Loucy (cell line): ENCODE data around the gene PGM3.

Experiments
- H2AFZ ChIP-seq: fragments of 200-600 bp; sonication (generic); 2 replicates; pipeline ENCODE4 v1.6.0; 2016; ENCODE audit warnings: antibody characterized with exemption, mild to moderate bottlenecking, low read length, moderate library complexity
- H3F3A ChIP-seq: fragments of 200-600 bp; 2 replicates; pipeline ENCODE4 v1.6.0; 2016; ENCODE audit warnings: antibody characterized with exemption, low read depth, mild to moderate bottlenecking
- H3K27me3 ChIP-seq: fragments of 200-600 bp; sonication (generic); 2 replicates; pipeline ENCODE4 v1.6.1; 2014; ENCODE audit warnings: low read length, mild to moderate bottlenecking; ENCODE audit not compliant: insufficient read depth, poor library complexity, severe bottlenecking
- H3K36me3 ChIP-seq: fragments of 200-600 bp; sonication (generic); 2 replicates; pipeline ENCODE4 v1.6.1; 2016; ENCODE audit warnings: low read length; ENCODE audit not compliant: insufficient read depth
- H3K4me1 ChIP-seq: fragments of 200-600 bp; sonication (generic); 2 replicates; pipeline ENCODE4 v1.5.1; 2014; ENCODE audit warnings: low read length, mild to moderate bottlenecking; ENCODE audit not compliant: insufficient read depth, poor library complexity, severe bottlenecking
- H3K4me2 ChIP-seq: fragments of 200-600 bp; sonication (generic); 2 replicates; pipeline ENCODE4 v1.6.0; 2014; ENCODE audit warnings: antibody characterized with exemption, low read length, low read depth, mild to moderate bottlenecking; ENCODE audit not compliant: poor library complexity, severe bottlenecking
- H3K4me3 ChIP-seq: fragments of 200-600 bp; sonication (generic); 2 replicates; pipeline ENCODE4 v1.5.1; 2014; ENCODE audit warnings: low read length, mild to moderate bottlenecking, mixed read lengths; ENCODE audit not compliant: poor library complexity, severe bottlenecking
- H3K79me2 ChIP-seq: fragments of 200-600 bp; sonication (generic); 2 replicates; pipeline ENCODE4 v1.6.1; 2014; ENCODE audit warnings: low read length; ENCODE audit not compliant: insufficient read depth
- H3K9ac ChIP-seq: fragments of 200-600 bp; sonication (generic); 2 replicates; pipeline ENCODE4 v1.6.0; 2014; ENCODE audit warnings: mild to moderate bottlenecking, low read depth, low read length, moderate library complexity; ENCODE audit not compliant: poor library complexity, severe bottlenecking
- H3K9me2 ChIP-seq: fragments of 200-600 bp; sonication (generic); replicated peaks from 2 replicates; pipeline ENCODE4 v1.6.1; 2016; ENCODE audit warnings: low read depth, low read length, mixed read lengths
- H3K9me3 ChIP-seq: fragments of 200-600 bp; sonication (generic); 2 replicates; pipeline ENCODE4 v1.6.1; 2014; ENCODE audit warnings: mild to moderate bottlenecking, antibody characterized with exemption, low read length, low read depth; ENCODE audit not compliant: insufficient read depth
- H4K20me1 ChIP-seq: fragments of 200-600 bp; sonication (generic); 2 replicates; pipeline ENCODE4 v1.6.0; 2014; ENCODE audit warnings: antibody characterized with exemption, low read length, mild to moderate bottlenecking; ENCODE audit not compliant: insufficient read depth, poor library complexity, severe bottlenecking
- EZH2phosphoT487 ChIP-seq: fragments of 200-600 bp; IDR thresholded peaks from 2 replicates; pipeline ENCODE4 v1.6.1; 2018; ENCODE audit warnings: antibody characterized with exemption, mild to moderate bottlenecking, moderate library complexity, borderline replicate concordance
- TF ChIP-seq, protein P1 (sequence below): fragments of 200-600 bp; sonication (generic); conservative IDR thresholded peaks from 2 replicates; pipeline ENCODE4 v1.5.1; 2014; ENCODE audit warnings: mild to moderate bottlenecking, antibody characterized with exemption, low read length

PGM3 gene

DNA sequence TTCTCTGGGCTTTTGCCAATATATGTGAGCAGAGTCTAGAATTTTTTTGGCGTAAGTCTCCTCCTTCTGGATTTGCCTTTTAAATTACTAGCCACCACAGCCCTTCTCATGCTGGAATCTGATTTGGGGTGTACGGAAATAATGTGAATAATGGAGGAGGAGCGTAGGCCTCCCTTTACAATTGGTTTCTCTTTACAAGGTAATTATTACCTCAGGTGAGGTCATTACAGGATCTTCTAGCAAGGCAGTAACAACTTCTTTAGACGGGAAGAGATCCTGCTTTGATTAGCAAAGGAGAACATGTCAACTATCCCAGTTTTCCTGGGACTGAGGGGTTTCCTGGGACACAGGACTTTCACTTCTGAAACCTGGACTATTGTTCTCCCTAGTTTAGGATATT, 9.0 kb upstream of the PGM3 start:
- Histone ChIP-seq H3K9ac (no peak overlapping the region), H4K20me1 (no peaks in the 10 kb centered on the region), H3K27me3 (no peaks in the 10 kb centered on the region), H3K4me2 (no peak overlapping the region), H3K9me3 (no peaks in the 10 kb centered on the region), H3K4me1 (no peaks in the 10 kb centered on the region), H3K36me3 (no peaks in the 10 kb centered on the region), H3K79me2 (no peaks in the 10 kb centered on the region), H3K4me3 (no peak overlapping the region), H2AFZ (no peak overlapping the region), H3K9me2 (no peaks in the 10 kb centered on the region), H3F3A (no peaks in the 10 kb centered on the region)
- TF ChIP-seq, protein P1, sequence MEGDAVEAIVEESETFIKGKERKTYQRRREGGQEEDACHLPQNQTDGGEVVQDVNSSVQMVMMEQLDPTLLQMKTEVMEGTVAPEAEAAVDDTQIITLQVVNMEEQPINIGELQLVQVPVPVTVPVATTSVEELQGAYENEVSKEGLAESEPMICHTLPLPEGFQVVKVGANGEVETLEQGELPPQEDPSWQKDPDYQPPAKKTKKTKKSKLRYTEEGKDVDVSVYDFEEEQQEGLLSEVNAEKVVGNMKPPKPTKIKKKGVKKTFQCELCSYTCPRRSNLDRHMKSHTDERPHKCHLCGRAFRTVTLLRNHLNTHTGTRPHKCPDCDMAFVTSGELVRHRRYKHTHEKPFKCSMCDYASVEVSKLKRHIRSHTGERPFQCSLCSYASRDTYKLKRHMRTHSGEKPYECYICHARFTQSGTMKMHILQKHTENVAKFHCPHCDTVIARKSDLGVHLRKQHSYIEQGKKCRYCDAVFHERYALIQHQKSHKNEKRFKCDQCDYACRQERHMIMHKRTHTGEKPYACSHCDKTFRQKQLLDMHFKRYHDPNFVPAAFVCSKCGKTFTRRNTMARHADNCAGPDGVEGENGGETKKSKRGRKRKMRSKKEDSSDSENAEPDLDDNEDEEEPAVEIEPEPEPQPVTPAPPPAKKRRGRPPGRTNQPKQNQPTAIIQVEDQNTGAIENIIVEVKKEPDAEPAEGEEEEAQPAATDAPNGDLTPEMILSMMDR: no peak
- TF ChIP-seq EZH2phosphoT487: no peak

DNA sequence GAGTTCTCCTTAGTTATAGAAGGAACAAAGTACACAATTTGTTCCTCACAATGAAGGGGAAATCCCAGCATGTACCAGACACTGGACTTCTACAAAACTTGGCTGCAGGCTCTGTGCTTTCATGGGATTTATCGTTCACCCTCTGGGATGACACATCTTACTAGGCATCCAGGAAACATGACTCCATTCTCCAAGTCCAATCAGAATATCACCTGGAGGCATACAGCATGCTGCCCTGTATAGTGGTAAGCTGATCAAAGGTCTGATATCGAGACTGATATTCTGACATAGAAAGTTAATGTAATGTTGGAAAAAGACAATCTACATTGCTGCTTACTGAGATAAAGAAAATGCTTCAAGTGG, 6.8 kb upstream of the PGM3 start:
- H4K20me1 ChIP-seq: no peaks in the 10 kb centered on the region
- no peaks in the 10 kb centered on the region for H3K36me3 ChIP-seq
- H3K79me2 ChIP-seq: no peaks in the 10 kb centered on the region
- no peak overlapping the region for H3K9ac ChIP-seq
- H3K4me3 ChIP-seq: no peak overlapping the region
- H3K9me3 ChIP-seq: no peaks in the 10 kb centered on the region
- H3K4me2 ChIP-seq: no peak overlapping the region
- no peaks in the 10 kb centered on the region for H3F3A ChIP-seq
- H3K4me1 ChIP-seq: peaks cover 3% of the 10 kb centered on the region
- H3K9me2 ChIP-seq: no peaks in the 10 kb centered on the region
- TF ChIP-seq, protein P1: no peak
- no peak for TF ChIP-seq EZH2phosphoT487
- no peak overlapping the region for H2AFZ ChIP-seq
- H3K27me3 ChIP-seq: no peaks in the 10 kb centered on the region

DNA sequence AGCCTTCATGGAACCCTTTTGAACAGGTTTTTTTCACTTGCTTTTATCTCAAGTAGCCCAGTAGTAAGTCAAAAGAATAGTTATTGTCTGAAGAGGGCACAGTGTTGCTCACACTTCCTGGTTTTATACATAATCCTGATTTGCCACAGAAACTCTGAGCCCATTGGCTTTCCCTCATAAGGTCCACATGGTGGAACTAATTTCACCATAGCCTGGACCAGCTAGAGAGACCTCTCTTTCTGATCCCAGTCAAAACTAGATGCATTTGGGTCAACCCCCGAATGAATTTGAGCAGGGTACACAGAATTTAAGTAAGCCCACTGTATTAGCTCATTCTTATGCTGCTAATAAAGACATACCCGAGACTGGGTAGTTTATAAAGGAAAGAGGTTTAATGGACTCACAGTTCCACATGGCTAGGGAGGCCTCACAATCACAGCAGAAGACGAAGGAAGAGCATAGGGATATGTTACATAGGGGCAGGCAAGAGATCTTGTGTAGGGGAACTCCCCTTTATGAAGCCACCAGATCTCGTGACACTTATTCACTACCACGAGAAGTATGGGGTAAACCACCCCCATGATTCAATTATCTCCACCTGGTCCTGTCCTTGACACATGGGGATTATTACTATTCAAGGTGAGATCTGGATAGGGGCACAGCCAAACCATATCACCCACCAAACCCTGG, 6.3 kb upstream of the PGM3 start:
- Histone ChIP-seq H3K4me2 (no peak overlapping the region), H3K4me1 (peaks cover 7% of the 10 kb centered on the region), H3K9me3 (no peaks in the 10 kb centered on the region), H3K27me3 (no peaks in the 10 kb centered on the region), H3K9me2 (no peaks in the 10 kb centered on the region), H2AFZ (no peak overlapping the region), H3F3A (no peaks in the 10 kb centered on the region), H3K36me3 (no peaks in the 10 kb centered on the region), H3K79me2 (no peaks in the 10 kb centered on the region), H4K20me1 (no peaks in the 10 kb centered on the region), H3K4me3 (no peak overlapping the region), H3K9ac (no peak overlapping the region)
- TF ChIP-seq EZH2phosphoT487: no peak
- TF ChIP-seq, protein P1: no peak
